RWPE1 (cell line): ENCODE results near the gene USF2.

Source experiments
- CTCF ChIA-PET: fragments of 350-600 bp; sonication (Branson Sonifier 250); formaldehyde crosslinking; extraction: SDS; loops from one replicate; lab custom pipeline; 2021; lab: Yijun Ruan, JAX
- POLR2A ChIA-PET: fragments of 400-600 bp; formaldehyde crosslinking; extraction: SDS; loops from one replicate; lab custom pipeline; 2020; ENCODE audit warnings: antibody characterized with exemption; ENCODE audit not compliant: low non-redundant PET; lab: Yijun Ruan, JAX
- DNase-seq: peaks from one replicate; pipeline ENCODE4 v3.0.0; 2012; ENCODE audit warnings: low spot score
- H3K27ac ChIP-seq: fragments of 450-650 bp; 2 replicates; pipeline ENCODE4 v1.5.1; 2017
- CTCF ChIP-seq: fragments of 450-650 bp; conservative IDR thresholded peaks from 2 replicates; pipeline ENCODE4 v1.5.1; 2017; ENCODE audit warnings: low read depth, mild to moderate bottlenecking

The USF2 gene

GRCh38 chr19:35322014-35322413 is 53.3 kb downstream of the USF2 start:
- H3K27ac ChIP-seq: no peak overlapping the region
- TF ChIP-seq CTCF: no peak
- POLR2A ChIA-PET: no interaction called here
- no peak for DNase-seq
- CTCF ChIA-PET: no interaction called here

GRCh38 chr19:35327642-35328041 is 58.9 kb downstream of the USF2 start:
- no peak for DNase-seq
- TF ChIP-seq CTCF: no peak
- no peak overlapping the region for H3K27ac ChIP-seq
- POLR2A ChIA-PET: interaction anchor here (0.7 kb wide), 1 partner anchor 9 kb away, joined by 4 read pairs; no protein-coding TSS in a partner anchor
- CTCF ChIA-PET: interaction anchor here (0.7 kb wide), 1 partner anchor 20 kb away, joined by 3 read pairs; no protein-coding TSS in a partner anchor

GRCh38 chr19:35328851-35329285 is 60.1 kb downstream of the USF2 start, which contains the start of gene CD22:
TSS of gene CD22 (plus strand) at chr19:35329187. CDS start at chr19:35332041, 2,854 bp downstream.
- no peak for TF ChIP-seq CTCF
- ChIA-PET POLR2A (no interaction called here), CTCF (no interaction called here)
- no peak for DNase-seq
- no peak within 1 kb of the TSS for H3K27ac ChIP-seq

GRCh38 chr19:35329323-35329722 is 60.6 kb downstream of the USF2 start:
- no peak for TF ChIP-seq CTCF
- no peak for DNase-seq
- H3K27ac ChIP-seq: no peak overlapping the region
- CTCF ChIA-PET: no interaction called here
- POLR2A ChIA-PET: no interaction called here
